VCaP (cell line): ENCODE results near the gene EPYC.

Source experiments
- H3K27ac ChIP-seq: fragments of 450-650 bp; 2 replicates; pipeline ENCODE4 v1.5.1; 2017
- TF ChIP-seq, protein P1 (sequence below): fragments of 450-650 bp; conservative IDR thresholded peaks from 2 replicates; pipeline ENCODE4 v1.5.1; 2017; ENCODE audit warnings: mild to moderate bottlenecking, moderate library complexity

Gene EPYC

GRCh38 chr12:90924406-90924805 lies 80.4 kb downstream of the EPYC start:
- TF ChIP-seq, protein P1, sequence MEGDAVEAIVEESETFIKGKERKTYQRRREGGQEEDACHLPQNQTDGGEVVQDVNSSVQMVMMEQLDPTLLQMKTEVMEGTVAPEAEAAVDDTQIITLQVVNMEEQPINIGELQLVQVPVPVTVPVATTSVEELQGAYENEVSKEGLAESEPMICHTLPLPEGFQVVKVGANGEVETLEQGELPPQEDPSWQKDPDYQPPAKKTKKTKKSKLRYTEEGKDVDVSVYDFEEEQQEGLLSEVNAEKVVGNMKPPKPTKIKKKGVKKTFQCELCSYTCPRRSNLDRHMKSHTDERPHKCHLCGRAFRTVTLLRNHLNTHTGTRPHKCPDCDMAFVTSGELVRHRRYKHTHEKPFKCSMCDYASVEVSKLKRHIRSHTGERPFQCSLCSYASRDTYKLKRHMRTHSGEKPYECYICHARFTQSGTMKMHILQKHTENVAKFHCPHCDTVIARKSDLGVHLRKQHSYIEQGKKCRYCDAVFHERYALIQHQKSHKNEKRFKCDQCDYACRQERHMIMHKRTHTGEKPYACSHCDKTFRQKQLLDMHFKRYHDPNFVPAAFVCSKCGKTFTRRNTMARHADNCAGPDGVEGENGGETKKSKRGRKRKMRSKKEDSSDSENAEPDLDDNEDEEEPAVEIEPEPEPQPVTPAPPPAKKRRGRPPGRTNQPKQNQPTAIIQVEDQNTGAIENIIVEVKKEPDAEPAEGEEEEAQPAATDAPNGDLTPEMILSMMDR, result no peak
- no peak overlapping the region for H3K27ac ChIP-seq

- TF ChIP-seq, protein P1, result no peak
These were observed 82.6 kb downstream of the EPYC start for GRCh38 chr12:90922145-90922627.

DNA sequence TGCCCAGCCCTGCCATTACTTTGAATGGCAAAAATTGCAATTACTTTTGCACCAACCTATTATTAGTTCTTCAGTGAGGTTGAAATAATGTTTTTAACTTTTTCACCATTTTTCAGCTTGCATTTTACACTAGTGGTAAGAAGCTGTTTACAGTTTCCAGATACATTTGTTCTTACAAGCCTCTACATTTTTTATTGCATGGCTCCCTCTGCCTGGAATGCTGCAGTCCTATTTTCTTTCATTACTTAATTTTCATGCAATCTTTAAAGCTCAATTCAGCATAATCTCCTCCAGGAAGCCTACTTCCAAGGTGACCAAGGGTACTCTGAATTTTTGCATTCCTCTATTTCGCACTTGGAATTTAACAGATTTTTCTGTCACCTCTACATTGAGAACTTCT lies 83.2 kb downstream of the EPYC start:
- TF ChIP-seq, protein P1, result no peak
- H3K27ac ChIP-seq, result no peak overlapping the region

More at GRCh38 chr12:90922145-90922627, 82.6 kb downstream of the EPYC start:
- H3K27ac ChIP-seq, result no peak overlapping the region

DNA sequence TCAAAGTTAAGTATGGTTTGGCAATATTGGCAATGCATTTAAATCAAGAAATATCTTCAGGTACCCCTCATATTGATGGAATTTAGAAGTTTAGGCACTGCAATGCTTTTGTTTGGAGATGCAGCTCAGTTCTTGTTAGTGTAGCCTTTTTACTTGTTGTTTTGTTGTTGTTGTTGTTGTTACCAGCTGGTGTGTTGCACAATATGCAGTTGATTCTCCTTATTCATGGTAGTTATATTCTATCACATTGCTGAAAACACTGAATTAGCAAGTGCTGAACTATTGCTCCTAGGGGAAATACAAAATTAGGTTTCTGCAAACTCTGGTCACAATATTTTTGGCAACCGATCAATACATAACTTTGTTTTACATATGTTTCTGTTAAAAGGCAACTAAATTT lies 84.5 kb downstream of the EPYC start:
- TF ChIP-seq, protein P1, result no peak
- H3K27ac ChIP-seq, result no peak overlapping the region

- TF ChIP-seq, protein P1, result no peak
- no peak overlapping the region for H3K27ac ChIP-seq
These were observed 87.3 kb downstream of the EPYC start for GRCh38 chr12:90917431-90917830.

- H3K27ac ChIP-seq, result no peak overlapping the region
- TF ChIP-seq, protein P1, result no peak
These were observed 88.3 kb downstream of the EPYC start for GRCh38 chr12:90916516-90916915.

DNA sequence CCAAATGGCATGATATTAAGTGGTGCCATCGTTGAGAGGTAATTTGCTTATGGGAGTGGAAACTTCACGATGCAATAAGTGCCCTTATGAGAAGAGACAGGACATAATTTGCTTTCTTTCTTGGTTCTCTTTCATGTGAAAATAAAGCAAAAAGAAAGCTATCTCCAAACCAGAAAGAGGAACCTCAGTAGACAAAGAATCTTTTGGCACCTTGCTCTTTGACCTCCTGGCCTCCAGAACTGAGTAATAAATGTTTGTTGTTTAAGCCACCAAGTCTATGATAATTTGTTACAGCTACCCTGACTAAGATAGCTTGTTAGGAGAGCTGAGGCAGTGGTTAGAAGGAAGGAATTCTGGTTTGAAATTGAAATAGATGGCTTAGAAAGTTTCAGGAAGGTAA lies 89.4 kb downstream of the EPYC start:
- H3K27ac ChIP-seq, result no peak overlapping the region
- TF ChIP-seq, protein P1, result no peak
